GM10266 (cell line): Measurements from ENCODE around the gene H3-3A.

Experiments used
- DNase-seq: peaks from one replicate; pipeline ENCODE4 v3.0.0; 2012; ENCODE audit errors: extremely low spot score
- TF ChIP-seq, protein P1 (sequence below): IDR thresholded peaks from 2 replicates; pipeline ENCODE4 v1.5.1; 2012; ENCODE audit warnings: mild to moderate bottlenecking, low read depth; ENCODE audit not compliant: control insufficient read depth, insufficient read depth; ENCODE audit errors: missing control alignments

Gene H3-3A

DNA sequence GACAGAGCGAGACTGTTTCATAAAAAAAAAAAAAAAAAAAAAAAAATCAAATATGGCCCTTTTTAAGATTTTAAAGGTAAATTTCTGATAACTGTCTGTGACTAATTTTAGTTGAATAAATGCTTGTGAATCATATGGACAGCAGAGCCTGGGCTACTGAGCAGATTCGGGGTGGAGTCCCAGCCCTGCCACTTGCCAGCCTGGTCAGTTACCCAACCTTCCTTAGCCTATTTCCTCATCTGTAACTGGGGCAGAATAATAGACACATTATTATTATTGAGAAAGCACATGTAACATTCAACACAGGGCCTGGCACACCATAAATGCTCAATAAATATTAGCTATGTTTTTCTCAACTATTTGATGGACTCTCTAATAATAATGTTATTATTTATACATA lies 11.2 kb upstream of the H3-3A start:
- DNase-seq, result no peak
- TF ChIP-seq, protein P1, sequence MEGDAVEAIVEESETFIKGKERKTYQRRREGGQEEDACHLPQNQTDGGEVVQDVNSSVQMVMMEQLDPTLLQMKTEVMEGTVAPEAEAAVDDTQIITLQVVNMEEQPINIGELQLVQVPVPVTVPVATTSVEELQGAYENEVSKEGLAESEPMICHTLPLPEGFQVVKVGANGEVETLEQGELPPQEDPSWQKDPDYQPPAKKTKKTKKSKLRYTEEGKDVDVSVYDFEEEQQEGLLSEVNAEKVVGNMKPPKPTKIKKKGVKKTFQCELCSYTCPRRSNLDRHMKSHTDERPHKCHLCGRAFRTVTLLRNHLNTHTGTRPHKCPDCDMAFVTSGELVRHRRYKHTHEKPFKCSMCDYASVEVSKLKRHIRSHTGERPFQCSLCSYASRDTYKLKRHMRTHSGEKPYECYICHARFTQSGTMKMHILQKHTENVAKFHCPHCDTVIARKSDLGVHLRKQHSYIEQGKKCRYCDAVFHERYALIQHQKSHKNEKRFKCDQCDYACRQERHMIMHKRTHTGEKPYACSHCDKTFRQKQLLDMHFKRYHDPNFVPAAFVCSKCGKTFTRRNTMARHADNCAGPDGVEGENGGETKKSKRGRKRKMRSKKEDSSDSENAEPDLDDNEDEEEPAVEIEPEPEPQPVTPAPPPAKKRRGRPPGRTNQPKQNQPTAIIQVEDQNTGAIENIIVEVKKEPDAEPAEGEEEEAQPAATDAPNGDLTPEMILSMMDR, result no peak

DNA sequence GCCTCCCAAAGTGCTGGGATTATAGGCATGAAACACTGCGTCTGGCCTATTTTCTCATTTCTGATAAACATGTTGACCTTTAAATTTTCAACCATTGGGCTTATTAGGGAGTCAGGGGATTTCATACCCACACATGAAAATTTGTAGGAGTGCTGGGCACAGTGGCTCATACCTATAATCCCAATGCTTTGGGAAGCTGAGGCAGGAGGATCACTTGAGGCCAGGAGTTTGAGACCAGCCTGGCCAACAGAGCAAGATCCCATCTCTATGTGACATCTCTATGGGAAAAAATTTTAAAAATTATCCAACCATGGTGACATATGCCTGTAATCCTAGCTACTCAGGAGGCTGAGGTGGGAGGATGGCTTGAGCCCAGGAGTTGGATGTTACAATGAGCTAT lies 10.5 kb upstream of the H3-3A start:
- TF ChIP-seq, protein P1, result no peak
- no peak for DNase-seq

DNA sequence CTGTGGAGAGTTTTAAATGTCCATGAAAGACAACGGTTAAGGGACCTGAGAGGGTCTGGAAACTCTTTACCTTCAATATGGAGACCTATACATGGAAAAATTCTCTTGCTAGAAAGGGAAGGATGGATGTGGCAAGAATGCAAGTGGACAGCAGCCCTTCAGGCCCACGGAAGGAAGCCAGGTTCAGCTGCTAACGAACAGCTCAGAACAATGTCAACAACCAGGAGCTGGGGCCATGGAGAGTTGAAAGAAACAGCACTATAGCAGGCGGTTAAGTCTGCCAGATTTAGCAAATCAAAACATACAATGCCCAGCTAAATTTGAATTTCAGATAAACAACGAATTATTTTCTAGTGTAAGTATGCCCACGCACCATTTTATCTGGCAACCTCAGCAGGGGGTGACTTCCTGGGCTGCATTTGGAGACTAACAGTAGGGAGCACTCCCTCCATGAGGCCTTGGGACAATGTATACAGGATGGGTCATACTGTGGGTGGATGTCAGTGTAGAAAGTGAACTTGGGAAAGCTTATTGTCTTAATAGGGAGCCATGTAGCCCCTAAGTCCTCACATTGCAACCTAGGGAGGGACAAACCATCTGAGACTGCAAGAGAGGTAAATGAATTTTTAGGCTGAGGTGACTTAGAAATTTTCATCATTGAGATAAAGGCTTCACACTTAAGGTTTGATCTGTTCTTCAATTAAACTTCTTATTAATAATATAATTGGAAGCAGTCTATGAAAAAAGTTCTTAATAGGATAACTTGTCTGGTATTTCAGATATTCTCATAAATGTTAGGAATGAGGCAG lies 7.8 kb upstream of the H3-3A start:
- TF ChIP-seq, protein P1, result no peak
- no peak for DNase-seq

DNA sequence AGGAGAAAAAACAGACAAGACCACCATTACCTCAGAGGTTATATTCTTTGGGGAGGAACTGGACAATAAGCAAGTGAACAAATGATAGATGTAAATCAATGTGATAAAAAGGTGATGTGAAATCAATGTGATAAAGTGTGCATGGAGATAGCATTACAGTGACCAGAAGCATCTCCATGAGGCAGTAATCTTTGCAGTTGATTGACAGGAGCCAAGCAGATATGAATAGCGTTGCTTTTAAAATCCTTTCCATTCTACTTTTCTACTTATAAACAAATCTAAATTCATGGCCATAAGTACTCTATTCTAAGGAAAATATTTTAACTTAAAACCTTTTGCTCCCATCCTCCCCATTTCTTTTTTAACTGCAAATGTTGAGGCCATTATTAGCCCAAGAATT lies 2.8 kb upstream of the H3-3A start:
- DNase-seq, result no peak
- TF ChIP-seq, protein P1, result no peak

DNA sequence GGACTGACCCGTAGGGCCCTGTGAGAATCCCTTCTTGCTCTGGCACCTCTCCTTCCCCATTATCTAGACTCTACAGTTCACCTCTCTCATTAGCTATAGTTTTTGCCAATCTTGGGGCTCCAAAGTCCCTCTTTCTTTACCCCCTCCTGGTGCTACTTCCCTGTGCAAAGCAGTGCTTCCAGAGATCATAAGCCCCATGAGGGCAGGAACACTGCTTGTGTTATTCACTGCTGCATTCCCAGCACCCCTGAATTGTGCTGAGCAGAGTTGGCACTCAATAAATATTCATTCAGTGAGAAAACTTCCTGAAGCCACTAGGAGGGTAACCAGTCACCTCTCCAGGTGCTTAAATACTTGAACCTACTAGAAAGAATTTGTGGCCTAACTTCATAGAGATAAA lies 2.1 kb upstream of the H3-3A start:
- TF ChIP-seq, protein P1, result no peak
- no peak for DNase-seq

DNA sequence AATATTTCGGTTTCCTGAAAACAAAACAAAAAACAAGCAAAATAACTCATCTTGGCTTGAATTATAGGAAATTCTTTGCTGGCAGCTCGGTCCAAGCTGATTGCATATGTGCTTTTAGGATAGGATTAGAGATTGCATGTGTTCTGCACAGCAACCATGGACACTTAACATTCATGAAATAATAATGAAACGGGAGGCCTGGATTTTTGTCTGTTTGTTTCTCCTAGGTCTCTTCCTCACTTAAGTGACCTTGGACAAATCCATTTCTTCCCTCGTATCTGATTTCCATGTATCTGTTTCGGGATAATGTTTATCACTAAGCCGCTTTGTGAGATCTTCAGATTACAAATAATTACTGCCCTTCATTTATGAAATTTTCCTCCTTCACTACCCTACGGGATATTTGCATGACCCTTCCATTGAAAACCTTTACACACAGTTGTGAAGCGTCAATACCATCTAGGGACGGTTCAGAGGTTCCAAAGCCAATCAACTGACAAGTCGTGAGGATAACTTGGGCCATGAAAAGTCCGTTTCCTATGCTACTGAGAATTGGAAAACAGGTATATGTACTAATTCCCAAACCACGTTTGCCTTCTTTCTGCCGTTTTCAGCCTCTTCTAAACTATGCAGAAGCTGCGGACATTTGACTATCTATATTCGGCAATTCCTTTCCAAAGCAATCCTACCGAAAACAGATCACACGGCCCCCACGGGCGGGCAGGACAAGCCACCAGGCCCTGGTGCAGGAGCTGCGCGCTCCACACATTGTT lies 1.3 kb upstream of the H3-3A start:
- TF ChIP-seq, protein P1, result no peak

More for the DNA sequence above, 1.3 kb upstream of the H3-3A start:
- DNase-seq, result no peak
